IPS-11a (cell line): ENCODE data around the gene MRPL51.
"Not testable (repeated sequence)": the region's sequence is repeated elsewhere in the genome, so short reads cannot be mapped to it uniquely, and the experiment has no call there.

Experiments used
- H3K4me3 ChIP-seq: one replicate; pipeline ENCODE4 v1.5.1; 2013; ENCODE audit warnings: low read depth, low read length, control low read depth

The MRPL51 gene

DNA sequence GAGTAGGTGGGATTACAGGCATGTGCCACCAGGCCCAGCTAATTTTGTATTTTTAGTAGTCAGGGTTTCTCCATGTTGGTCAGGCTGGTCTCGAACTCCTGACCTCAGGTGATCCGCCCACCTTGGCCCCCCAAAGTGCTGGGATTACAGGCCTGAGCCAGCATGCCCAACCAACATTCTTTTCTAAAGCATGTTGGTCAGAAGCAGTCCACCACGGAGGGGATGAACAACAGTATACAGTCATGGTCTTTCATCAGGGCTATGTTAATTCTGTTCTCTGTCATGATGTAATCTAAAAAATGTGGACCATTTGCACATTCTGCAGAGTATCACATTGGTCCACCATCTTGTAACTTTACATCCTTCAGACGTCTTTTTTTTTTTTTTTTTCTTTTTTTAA is 3.6 kb downstream of the MRPL51 start:
- no peak overlapping the region for H3K4me3 ChIP-seq

DNA sequence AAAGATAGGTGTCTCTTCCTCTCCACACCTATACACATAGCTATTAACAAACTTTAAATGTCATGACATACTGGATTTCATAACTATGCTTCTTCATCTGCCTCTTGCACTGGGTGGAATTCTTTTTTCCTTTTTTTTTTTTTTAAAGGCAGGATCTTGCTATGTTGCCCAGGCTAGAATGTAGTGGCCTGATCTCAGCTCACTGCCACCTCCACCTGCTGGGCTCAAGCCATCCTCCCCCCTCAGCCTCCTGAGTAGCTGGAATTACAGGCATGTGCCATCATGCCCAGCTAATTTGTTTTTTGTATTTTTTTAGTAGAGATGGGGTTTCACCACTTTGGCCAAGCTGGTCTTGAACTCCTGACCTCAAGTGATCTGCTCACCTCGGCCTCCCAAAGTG is 4.8 kb downstream of the MRPL51 start:
- H3K4me3 ChIP-seq = no peak overlapping the region

DNA sequence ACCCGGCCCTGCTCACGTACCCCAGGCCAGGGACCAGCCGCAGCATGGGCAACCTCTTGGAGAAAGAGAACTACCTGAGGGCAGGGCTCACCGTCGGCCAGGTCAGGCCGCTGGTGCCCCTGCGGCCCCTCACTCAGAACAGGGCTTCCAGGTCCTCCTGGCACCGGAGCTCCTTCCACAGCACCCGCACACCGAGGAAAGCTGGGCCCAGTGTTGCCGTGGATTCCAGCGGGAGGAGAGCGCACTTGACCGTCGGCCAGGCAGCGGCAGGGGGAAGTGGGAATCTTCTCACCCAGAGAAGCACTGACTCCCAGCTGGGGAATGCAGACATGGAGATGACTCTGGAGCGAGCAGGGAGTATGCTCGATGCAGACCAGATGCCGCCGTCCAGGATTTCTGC is 14.6 kb downstream of the MRPL51 start:
- no peak overlapping the region for H3K4me3 ChIP-seq

DNA sequence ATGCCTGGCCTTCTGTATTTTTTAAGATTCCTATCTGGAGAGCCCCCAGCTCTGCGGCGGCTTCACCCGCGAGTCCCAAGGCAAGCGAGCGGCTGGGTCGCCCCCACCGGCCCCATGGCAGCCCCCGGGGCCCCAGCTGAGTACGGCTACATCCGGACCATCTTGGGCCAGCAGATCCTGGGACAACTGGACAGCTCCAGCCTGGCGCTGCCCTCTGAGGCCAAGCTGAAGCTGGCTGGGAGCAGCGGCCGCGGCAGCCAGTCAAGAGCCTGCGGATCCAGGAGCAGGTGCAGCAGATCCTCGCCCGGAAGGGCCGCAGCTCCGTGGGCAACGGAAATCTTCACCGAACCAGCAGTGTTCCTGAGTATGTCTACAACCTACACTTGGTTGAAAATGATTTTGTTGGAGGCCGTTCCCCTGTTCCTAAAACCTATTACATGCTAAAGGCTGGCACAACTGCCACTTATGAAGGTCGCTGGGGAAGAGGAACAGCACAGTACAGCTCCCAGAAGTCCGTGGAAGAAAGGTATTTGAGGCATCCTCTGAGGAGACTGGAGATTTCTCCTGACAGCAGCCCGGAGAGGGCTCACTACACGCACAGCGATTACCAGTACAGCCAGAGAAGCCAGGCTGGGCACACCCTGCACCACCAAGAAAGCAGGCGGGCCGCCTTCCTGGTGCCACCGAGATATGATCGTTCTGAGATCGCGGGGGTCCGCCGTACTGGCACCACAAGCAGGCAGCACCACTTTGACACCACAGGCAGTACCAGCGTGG is 15.3 kb downstream of the MRPL51 start:
- H3K4me3 ChIP-seq = not testable (repeated sequence)

DNA sequence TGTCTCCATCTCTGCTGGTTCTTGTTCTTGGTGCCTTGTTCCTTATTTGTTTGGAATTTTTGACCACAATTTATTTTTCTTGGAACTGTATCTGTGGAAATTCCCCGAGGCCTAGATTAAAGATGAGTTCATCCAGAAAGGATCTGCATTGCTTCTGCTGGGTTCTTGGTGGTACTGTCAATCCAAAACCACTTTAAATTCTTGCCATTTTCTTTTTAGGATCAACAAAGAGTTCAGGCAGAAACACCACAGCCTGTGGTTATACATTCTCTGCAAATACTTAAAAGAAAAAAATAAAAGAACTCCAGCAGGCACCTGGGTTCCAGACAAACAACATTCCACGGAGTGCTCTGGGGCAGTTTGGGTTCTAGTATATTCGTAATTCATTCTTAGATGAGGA is 16.6 kb downstream of the MRPL51 start:
- no peak overlapping the region for H3K4me3 ChIP-seq

DNA sequence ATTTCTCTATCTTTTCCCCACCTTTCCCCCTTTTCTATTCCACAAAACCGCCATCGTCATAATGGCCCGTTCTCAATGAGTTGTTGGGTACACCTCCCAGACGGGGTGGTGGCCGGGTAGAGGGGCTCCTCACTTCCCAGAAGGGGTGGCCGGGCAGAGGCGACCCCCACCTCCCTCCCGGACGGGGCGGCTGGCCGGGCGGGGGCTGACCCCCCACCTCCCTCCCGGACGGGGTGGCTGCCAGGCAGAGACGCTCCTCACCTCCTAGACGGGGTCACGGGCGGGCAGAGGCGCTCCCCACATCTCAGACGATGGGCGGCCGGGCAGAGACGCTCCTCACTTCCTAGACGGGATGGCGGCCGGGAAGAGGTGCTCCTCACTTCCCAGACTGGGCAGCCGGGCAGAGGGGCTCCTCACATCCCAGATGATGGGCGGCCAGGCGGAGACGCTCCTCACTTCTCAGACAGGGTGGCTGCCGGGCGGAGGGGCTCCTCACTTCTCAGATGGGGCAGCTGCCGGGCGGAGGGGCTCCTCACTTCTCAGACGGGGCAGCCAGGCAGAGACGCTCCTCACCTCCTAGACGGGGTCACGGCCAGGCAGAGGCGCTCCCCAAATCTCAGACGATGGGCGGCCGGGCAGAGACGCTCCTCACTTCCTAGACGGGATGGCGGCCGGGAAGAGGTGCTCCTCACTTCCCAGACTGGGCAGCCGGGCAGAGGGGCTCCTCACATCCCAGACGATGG is 17.7 kb downstream of the MRPL51 start:
- not testable (repeated sequence) for H3K4me3 ChIP-seq

DNA sequence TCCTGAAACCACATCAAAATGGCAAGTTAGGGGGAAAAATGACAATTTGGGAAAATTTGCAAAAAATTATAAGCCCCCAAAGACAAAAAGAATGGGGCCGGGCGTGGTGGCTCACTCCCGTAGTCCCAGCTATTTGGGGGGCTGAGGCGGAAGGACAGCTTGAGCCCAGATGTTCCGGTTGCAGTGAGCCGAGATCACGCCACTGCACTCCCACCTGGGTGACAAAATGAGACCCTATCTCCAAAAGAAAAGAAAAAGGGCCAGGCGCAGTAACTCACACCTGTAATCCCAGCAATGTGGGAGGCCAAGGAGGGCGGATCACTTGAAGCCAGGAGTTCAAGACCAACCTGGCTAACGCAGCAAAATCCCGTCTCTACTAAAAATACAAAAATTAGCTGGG is 20.6 kb downstream of the MRPL51 start:
- H3K4me3 ChIP-seq = no peak overlapping the region

DNA sequence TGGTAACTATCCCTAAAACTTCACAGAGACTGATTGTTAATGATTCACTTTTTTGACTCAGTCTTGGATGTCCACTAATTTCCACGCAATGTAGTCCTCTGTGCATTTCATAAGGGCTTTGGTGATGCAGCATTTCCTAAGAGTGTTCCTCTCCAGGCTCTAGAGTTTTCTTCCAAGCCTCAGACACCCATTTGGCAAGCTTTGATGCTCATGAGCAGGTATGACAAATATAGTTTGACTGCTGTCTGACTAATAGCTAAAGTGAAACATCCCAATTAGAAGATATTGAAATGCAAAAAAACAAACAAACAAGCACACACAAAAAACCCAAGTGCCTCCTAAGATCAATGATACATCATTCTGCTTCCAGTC is 21.1 kb downstream of the MRPL51 start:
- no peak overlapping the region for H3K4me3 ChIP-seq

DNA sequence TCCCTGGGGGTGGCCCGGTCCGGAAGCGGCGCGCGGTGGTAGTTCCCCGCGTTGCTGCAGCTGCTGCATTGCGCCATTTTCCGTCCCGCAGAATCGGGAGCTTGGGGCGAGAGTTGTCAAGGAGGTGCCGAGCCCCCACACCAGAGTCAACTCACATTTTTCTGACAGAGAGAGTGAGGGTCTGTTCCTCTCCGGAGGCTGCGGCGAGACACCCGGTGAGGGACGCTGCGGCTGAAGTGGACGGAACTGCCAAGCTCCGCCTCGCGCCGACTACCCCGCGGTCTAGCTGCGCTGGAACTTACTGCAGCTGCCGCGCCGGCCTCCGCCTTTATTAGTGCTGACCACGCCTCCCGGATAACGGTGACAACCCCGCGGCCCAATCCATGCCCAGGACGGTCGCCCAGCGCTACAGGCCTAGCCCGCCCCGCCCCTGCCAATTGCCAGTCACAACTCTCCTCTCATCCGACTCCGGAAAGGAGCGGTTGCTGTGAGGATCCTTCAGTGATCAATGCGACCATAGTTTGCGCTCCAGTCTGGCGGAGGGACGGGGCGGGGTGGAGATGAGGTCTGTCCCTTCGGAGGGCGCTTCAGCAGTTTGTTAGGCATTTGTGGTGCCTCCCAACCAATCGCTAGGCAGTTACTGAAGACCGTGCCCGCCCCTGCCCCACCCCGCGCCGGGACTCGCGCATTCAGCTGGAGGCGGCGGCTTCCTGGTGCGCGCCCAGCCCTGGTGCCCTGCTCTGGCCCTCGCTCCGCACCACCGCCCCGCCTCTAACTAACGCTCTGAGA is 22.5 kb downstream of the MRPL51 start, which contains the start of gene VAMP1:
Gene VAMP1 (minus strand): TSS at position 303 of the 789 bp plus-strand sequence. CDS start 146 bp downstream, at position 157.
- H3K4me3 ChIP-seq = peak within 1 kb of the TSS; percentile 89

DNA sequence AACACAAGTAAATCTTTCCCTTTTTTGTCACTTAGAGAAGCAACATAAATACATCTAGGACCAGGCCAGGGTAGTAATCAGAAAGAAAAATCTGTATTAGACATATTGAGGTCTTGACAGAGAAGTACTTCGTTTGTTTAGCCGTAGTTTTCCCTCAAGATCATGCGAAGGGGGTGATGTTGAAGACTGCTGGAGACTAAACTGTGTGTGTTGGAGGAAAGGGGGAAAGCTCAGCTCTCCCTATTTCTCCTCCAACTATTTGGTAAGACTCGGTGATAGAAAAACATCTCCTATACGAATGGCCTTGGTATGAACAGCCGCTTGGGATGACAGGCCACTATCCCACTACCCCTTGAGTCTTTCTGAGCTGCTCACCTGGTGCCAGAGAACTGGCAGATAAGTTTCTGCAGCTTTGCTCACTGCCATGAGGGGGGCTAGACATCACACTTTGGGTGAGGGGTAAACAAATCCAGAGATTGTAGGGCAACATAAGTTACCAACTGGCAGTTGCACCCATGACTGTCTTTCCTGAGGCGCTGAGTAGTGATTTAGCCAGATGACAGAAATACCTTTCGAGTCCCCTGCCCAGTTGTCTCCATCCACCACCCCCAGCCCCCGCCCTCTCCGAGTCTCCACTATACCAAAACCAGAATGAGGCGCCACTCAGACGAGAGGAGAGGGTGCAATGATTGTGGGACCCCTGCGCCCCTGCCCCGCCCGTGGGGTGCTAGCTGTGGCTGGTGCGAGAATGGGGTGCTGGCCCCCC is 23.3 kb downstream of the MRPL51 start:
- peak overlapping the region; percentile 89 for H3K4me3 ChIP-seq

DNA sequence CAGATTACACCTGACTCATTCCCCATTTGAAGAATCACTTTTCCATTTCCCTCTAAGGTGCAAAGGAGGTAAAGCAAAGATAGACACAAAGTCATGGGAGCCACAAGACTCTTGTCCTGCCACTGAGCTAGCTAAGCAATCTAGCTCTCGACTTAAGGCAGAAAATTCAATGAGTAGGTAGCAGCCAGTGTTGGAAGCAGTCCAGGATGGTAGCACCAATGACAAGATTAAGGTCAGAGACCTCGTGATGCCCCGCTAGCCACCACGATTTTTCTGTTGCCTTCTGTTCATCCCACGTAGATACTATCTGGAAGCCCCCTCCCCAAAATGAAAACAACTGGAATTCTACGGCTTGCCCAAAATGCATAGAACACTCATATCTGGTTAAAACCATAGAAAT is 24.0 kb downstream of the MRPL51 start:
- H3K4me3 ChIP-seq = no peak overlapping the region

DNA sequence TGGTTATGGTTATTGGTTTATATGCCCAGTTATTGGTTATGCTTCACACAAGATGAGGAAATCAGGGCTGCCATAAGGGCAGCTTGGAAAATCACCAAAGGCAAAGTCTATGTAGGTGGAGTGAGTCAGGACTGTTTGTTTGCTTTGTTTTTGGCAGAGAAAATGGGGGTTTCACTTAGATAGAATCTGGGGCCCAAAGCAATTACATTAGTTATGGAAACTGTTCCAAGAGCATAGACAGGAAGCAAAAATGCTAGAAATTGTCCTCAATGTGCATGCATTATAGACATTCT is 24.8 kb downstream of the MRPL51 start:
- H3K4me3 ChIP-seq = no peak overlapping the region

DNA sequence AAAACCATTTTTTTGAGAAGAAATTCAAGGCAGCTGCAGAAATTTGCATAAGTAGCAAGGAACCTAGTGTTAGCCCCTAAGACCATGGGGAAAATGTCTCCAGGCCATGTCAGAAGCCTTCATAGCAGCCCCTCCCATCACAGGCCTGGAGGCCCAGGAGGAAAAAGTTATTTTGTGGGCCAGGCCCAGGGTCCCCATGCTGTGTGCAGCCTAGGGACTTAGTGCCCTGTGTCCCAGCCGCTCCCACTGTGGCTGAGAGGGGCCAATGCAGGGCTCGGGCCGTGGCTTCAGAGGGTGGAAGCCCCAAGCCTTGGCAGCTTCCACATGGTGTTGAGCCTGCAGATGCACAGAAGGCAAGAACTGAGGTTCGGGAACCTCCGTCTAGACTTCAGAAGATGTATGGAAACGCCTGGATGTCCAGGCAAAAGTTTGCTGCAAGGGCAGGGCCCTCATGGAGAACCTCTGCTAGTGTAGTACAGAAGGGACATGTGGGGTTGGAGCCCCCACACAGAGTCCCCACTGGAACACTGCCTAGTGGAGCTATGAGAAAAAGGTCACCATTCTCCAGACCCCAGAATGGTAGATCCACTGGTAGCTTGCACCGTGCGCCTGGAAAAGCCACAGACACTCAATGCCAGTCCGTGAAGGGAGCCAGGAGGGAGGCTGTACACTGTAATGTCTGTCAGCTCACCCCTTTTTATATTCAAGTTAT is 25.3 kb downstream of the MRPL51 start:
- H3K4me3 ChIP-seq = not testable (repeated sequence)

DNA sequence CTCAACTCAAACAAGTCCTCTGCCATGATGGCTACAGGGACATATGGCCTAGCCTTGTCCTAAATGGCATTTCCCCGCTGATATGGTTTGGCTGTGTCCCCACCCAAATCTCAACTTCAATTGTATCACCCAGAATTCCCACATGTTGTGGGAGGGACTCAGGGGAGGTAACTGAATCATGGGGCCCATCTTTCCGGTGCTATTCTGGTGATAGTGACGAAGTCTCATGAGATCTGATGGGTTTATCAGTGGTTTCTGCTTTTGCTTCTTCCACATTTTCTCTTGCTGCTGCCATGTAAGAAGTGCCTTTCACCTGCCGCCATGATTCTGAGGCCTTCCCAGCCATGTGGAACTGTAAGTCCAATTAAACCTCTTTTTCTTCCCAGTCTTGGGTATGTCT is 26.3 kb downstream of the MRPL51 start:
- not testable (repeated sequence) for H3K4me3 ChIP-seq

DNA sequence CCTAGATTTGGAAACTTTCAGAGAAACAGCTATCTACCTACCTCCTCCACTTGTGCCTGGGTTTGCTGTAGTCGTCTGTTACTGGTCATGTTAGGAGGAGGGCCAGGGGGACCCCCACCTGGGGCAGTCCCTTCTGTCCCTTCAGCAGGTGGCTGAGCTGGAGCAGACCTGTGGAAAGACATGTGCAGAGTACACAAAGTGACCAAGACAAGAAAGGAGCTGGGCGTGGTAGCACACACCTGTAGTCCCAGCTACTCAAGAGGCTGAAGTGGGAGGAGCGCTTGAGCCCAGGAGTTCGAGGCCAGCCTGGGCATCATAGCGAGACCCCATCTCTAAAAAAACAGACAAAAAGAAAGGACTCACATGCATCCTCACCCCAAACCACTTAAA is 26.9 kb downstream of the MRPL51 start:
- H3K4me3 ChIP-seq = no peak overlapping the region

DNA sequence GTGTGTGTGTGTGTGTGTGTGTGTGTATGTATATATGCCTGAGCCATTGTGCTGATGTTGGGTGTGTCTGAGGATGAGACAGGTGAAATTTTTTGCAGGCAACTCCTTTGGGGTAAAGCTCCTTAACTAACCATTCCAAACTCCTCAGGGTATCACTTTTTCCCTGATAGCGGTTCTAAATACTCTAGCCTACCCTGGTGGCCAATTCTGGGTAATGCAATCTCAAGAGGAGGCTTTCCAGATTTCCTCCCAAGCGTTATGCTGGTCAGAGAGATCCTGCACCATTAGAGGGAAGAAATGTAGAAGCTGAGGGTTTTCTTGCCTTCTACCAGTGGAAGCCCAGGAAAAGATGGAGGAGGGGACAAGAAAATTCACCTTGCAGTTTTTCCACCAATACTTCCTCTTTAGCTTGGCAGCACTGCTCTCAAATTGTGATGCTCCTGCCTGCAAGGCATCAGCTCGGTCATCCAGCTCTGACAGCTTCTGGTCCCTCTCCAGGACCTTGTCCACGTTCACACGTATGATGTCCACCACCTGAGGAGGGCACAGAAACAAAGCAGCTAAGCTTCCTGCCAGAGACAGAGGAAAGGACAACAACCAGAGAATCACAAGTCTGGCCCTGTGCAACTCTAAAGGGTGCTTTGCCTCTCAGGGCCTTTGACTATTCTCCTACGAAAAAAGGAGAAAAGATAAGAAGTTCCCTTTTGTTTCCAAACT is 27.4 kb downstream of the MRPL51 start:
- no peak overlapping the region for H3K4me3 ChIP-seq

DNA sequence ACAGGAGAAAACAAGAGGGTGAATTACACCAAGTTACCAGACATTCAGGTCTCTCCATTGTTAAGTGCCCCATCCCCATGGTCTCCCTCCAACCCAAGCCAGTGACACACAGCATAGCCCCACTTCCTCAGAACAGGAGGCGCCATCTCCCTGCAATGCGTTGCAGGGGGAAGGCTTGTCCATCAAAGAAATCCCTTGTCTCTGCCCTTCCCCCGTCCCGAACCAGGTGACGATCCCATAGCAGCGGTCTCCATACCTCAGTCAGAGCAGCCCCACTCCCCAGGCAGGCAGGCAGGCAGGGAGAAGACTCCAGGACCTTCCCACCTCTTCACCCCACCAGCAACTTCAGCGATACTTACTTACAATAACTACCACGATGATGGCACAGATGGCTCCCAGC is 28.5 kb downstream of the MRPL51 start:
- H3K4me3 ChIP-seq = no peak overlapping the region

DNA sequence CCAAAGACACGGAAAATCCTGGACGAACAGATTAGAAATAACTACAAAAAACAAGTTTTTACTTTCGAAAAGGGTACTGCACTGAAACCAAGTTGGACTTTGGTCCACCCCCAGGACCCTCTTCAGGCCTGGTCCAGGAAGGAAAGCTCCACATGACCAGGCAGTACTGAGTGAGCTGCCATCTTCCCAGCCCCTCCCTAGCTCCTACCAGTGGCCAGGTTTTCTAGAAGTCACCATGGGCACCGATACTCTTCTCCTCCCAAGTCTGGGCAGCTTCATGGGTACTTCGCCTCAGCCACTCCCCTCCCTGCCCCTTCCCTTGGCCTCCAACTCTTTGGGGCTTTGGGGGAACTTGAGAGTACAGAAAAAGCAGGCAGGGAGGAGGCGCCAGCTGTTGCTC is 29.2 kb downstream of the MRPL51 start:
- H3K4me3 ChIP-seq = no peak overlapping the region

DNA sequence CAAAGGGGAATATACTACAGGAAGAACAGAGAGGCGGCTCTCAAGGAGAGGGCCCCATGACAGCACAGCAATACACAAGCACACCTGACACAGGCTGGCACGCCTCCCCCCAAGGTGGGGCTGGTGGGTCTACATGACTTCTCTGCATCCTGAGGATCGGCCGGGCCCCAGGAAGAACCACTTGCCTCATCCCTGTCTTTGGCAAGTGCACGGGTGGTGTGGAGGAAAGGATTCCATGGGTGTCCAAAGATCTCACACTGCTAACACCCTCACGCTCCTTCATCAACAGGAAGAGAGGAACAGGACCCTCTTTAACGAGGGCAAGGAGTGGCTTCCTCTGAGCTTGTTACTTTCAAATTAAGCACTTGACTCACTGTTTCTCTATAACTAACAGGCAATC is 29.8 kb downstream of the MRPL51 start:
- H3K4me3 ChIP-seq = no peak overlapping the region
